Keratinocyte (primary cell): ENCODE measurements around the gene COX7C.

ENCODE experiments used
- EZH2 ChIP-seq: IDR thresholded peaks from one replicate; pipeline ENCODE4 v1.6.1; 2012; ENCODE audit warnings: inconsistent platforms, mild to moderate bottlenecking, low read length, moderate library complexity
- TF ChIP-seq, protein P1 (sequence below), 3 experiments: IDR thresholded peaks in 1 of 3; conservative IDR thresholded peaks in 1 of 3; optimal IDR thresholded peaks in 1 of 3; 2 replicates in 2 of 3; 3 replicates in 1 of 3; pipeline versions ENCODE3 to v1.5.1; 2011; ENCODE audit warnings: low read length in 3 of 3, mild to moderate bottlenecking in 3 of 3, moderate library complexity in 2 of 3, control low read depth in 1 of 3, inconsistent platforms in 1 of 3; ENCODE audit not compliant: insufficient read depth in 2 of 3; ENCODE audit errors: extremely low read depth in 1 of 3

- TF ChIP-seq, protein P1, sequence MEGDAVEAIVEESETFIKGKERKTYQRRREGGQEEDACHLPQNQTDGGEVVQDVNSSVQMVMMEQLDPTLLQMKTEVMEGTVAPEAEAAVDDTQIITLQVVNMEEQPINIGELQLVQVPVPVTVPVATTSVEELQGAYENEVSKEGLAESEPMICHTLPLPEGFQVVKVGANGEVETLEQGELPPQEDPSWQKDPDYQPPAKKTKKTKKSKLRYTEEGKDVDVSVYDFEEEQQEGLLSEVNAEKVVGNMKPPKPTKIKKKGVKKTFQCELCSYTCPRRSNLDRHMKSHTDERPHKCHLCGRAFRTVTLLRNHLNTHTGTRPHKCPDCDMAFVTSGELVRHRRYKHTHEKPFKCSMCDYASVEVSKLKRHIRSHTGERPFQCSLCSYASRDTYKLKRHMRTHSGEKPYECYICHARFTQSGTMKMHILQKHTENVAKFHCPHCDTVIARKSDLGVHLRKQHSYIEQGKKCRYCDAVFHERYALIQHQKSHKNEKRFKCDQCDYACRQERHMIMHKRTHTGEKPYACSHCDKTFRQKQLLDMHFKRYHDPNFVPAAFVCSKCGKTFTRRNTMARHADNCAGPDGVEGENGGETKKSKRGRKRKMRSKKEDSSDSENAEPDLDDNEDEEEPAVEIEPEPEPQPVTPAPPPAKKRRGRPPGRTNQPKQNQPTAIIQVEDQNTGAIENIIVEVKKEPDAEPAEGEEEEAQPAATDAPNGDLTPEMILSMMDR (optimal IDR thresholded peaks at IDR 0.05 in 1 of 3, IDR thresholded peaks at IDR 0.05 in 1 of 3, conservative IDR thresholded peaks at IDR 0.05 in 1 of 3; ENCODE audit: extremely low read depth in 1 of 3, insufficient read depth in 2 of 3, low read length in 3 of 3), result no peak
- TF ChIP-seq EZH2, result no peak
Measured at GRCh38 chr5:86646671-86647070, 28.9 kb downstream of the COX7C start.
